ENCODE measurements around the gene KRT3.
"Not testable (repeated sequence)": the region's sequence is repeated elsewhere in the genome, so short reads cannot be mapped to it uniquely, and the experiment has no call there.

The KRT3 gene

GRCh38 chr12:52798003-52798670 lies 2.2 kb upstream of the KRT3 start:
- DNase-seq: no peak

DNA sequence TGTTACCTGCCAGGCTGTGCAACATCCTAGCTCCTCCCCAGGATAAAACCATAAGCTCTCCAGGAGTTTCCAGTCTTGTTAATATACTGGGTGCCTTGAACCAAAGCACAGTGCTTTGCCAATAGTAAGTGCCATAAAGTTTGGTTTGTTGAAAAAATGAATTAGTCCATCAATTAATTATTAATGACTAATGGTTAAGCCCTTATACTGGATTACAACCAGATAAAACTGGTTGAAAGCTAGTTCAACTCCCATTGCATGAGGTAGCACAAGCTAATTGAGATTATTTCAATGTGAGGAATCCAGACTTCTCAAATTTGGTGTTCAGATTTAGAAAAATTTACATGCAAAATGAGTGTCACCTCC lies 1.6 kb upstream of the KRT3 start:
- no peak for DNase-seq

- no peak for DNase-seq
These were observed 1.1 kb upstream of the KRT3 start for GRCh38 chr12:52796839-52797528.

DNA sequence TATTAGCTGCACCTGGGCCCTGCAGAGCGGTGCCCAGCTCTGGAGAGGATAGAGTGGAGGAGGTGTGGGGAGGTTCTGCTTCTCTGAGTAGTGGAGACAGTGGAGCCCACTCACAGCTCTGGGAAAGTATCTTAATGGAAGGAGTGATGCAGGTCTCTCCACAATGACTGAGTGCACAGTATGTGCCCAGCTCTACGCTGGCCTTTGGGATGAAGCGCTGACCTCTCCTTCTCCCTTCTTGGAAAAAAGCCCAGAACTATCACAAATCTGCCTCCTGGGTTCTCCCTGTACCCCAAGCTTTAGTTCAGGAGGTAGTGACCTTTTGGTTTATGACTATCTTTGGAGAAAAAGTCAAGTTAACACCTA lies 495 bp upstream of the KRT3 start:
- no peak for DNase-seq

- DNase-seq: not testable (repeated sequence)
These were observed 614 bp downstream of the KRT3 start for GRCh38 chr12:52795332-52795674.

- no peak for DNase-seq
These were observed 1.2 kb downstream of the KRT3 start for GRCh38 chr12:52794479-52795331.

DNA sequence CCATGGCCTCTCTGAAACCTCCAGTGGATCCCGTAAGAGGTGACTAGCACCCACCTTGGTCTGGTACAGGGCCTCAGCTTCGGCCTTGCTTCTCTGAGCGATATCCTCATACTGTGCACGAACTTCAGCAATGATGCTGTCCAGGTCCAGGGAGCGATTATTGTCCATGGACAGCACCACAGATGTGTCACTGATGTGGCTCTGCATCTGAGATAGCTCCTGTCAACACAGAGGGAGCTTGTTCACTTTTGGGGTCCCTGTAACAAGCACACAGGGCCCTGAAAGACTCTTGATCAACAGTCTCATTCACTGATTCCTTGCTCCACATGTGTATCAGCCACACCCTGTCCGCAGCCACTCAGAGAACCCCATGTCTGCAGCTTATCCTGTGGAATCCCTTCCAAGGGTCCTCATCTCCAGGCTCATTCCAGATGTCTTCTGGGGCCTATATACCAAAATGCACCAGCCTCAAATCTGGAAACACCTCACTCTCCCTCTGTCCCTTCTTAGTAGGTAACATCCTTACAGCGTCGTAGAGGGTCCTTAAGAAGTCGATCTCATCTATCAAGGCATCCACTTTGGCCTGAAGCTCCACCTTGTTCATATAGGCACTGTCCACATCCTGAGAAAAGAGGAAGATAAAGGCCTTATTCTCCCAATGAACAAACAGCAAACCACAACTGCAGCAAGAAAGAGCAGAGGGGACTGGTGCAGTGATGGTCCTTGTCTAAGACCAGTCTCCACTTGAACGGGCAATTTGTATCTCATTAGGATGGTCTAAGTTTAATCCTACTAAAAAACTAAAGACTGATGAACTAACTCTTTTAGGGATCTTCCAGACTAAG lies 3.5 kb downstream of the KRT3 start:
- no peak for DNase-seq

GRCh38 chr12:52791271-52792184 lies 4.4 kb downstream of the KRT3 start:
- DNase-seq: no peak

- no peak for DNase-seq
These were observed 5.3 kb downstream of the KRT3 start for GRCh38 chr12:52790427-52791270.

GRCh38 chr12:52789637-52790426 lies 6.1 kb downstream of the KRT3 start:
- DNase-seq: no peak

- DNase-seq: no peak
These were observed 6.9 kb downstream of the KRT3 start for GRCh38 chr12:52788876-52789636.

- no peak for DNase-seq
These were observed 7.6 kb downstream of the KRT3 start for GRCh38 chr12:52788192-52788875.

DNA sequence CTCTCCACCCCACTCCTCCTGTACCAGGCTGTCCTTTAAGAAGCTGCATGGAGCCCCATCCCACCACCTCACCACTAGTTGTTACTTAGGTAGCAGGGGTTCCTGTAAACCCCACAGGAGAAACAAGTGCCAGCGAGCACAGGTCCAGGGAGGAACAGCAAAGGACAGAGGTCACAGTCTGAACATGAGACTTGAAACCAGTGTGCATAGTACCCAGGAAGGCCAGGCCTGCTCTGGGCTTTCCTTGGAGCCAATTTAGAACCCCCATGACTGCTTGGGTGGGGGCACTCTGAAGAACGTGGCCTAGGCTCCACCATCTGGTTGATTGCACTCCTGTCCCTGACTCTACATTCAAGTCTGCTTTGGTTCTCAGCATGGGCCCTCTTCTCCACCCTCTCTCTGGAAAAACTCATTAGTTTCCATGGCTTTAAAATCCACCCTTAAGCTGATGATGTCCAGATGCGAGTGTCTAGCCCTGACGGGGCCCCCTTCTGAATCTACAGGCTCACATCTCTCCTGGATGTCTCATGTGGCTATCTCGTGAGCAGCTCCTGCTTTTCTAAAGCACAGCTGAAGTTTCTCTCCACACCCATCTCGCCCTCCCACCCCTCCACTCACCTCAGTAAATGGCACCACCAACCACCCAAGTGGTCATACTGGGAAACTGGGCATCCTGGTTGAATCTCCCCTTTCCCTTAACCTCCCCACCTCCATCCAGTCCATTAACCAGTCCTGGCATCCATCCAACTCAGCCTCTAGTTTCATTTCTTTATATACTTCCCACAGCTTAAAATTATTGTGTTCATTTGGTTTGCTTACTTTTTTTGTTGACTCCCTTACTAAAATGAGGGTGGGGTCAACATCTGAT lies 8.4 kb downstream of the KRT3 start:
- DNase-seq: no peak

DNA sequence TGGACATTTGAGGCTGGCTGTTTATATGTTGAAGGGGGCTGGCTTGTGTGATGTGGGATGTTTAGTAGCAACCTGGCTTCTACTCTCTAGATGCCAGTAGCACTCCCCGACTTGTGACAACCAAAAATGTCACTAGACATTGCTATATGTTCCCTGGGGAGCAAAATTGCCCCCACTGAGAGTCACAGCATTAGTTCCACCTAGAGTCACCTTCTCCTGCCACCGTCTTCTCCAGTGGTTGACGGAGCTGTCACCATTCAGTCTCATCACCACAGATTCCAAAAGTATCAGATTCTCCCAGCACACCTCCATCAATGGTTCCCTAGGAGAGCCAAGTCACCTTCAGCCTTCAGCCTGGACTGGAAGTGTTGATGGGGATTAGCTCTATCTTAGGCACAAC lies 11.0 kb downstream of the KRT3 start:
- no peak for DNase-seq

- no peak for DNase-seq
These were observed 12.2 kb downstream of the KRT3 start for GRCh38 chr12:52783563-52784316.

GRCh38 chr12:52782502-52782901 lies 13.4 kb downstream of the KRT3 start:
- DNase-seq: no peak
